WTC11 (cell line): ENCODE measurements around the gene PROCA1. TPM values are rescaled to one million over a fixed set of nuclear protein-coding genes. Genes with fewer than 3 reads are reported as not detected.

ENCODE experiments used
- ATAC-seq: fragments of 200-7000 bp; cut with Tn5 transposase; 2 replicates; pipeline ENCODE4 v1.10.0; 2021; ENCODE audit warnings: mild to moderate bottlenecking, moderate library complexity
- CTCF ChIA-PET: fragments of 300-600 bp; sonication (Branson Sonifier 250); formaldehyde crosslinking; loops from one replicate; lab custom pipeline; 2021; ENCODE audit warnings: antibody characterized with exemption; lab: Charles Lee
- POLR2A ChIA-PET: fragments of 350-600 bp; sonication (Branson Sonifier 250); formaldehyde crosslinking; loops from one replicate; lab custom pipeline; 2021; ENCODE audit warnings: antibody characterized with exemption; lab: Charles Lee
- DNase-seq: peaks from one replicate; pipeline ENCODE4 v3.0.0; 2021; ENCODE audit warnings: low spot score
- H3K27ac Mint-ChIP-seq: 2 replicates; pipeline ENCODE4 v1.8.0; 2021; ENCODE audit warnings: mixed read lengths
- H3K27me3 Mint-ChIP-seq: 2 replicates; pipeline ENCODE4 v1.8.0; 2021; ENCODE audit warnings: low read depth, mild to moderate bottlenecking, moderate library complexity, mixed read lengths
- H3K36me3 Mint-ChIP-seq: 2 replicates; pipeline ENCODE4 v1.8.0; 2021; ENCODE audit warnings: mixed read lengths
- H3K4me1 Mint-ChIP-seq: 2 replicates; pipeline ENCODE4 v1.8.0; 2022; ENCODE audit warnings: mixed read lengths
- H3K4me3 Mint-ChIP-seq: 2 replicates; pipeline ENCODE4 v1.8.0; 2021; ENCODE audit warnings: mild to moderate bottlenecking, moderate library complexity, mixed read lengths
- H3K9me3 Mint-ChIP-seq: 2 replicates; pipeline ENCODE4 v1.8.0; 2021; ENCODE audit warnings: mixed read lengths
- ARID4B ChIP-seq: sonication (generic); formaldehyde crosslinking; IDR thresholded peaks from 2 replicates; pipeline ENCODE4 v1.8.0; 2023; ENCODE audit warnings: missing genetic modification reagents, mild to moderate bottlenecking, borderline replicate concordance
- FOXP1 ChIP-seq: sonication (generic); formaldehyde crosslinking; IDR thresholded peaks from 2 replicates; pipeline ENCODE4 v1.8.0; 2022; ENCODE audit warnings: missing genetic modification reagents, mild to moderate bottlenecking, moderate library complexity, borderline replicate concordance
- HMGXB4 ChIP-seq: sonication (generic); formaldehyde crosslinking; IDR thresholded peaks from 2 replicates; pipeline ENCODE4 v1.8.1; 2023; ENCODE audit warnings: mild to moderate bottlenecking, moderate library complexity, missing genetic modification reagents
- MXD4 ChIP-seq: fragments of 250-450 bp; sonication (Bioruptor Pico); IDR thresholded peaks from 2 replicates; pipeline ENCODE4 v1.8.0; 2021; ENCODE audit warnings: mild to moderate bottlenecking, moderate library complexity, borderline replicate concordance
- PREB ChIP-seq: sonication (generic); formaldehyde crosslinking; IDR thresholded peaks from 2 replicates; pipeline ENCODE4 v1.8.1; 2022; ENCODE audit warnings: mild to moderate bottlenecking, missing genetic modification reagents, moderate library complexity, borderline replicate concordance
- STAT6 ChIP-seq: sonication (generic); formaldehyde crosslinking; conservative IDR thresholded peaks from 2 replicates; pipeline ENCODE4 v1.8.1; 2023; ENCODE audit warnings: mild to moderate bottlenecking, low read depth, missing genetic modification reagents, moderate library complexity
- TEAD4 ChIP-seq: sonication (generic); formaldehyde crosslinking; IDR thresholded peaks from 2 replicates; pipeline ENCODE4 v1.8.0; 2022; ENCODE audit warnings: mild to moderate bottlenecking, missing genetic modification reagents
- ZNF138 ChIP-seq: sonication (generic); formaldehyde crosslinking; conservative IDR thresholded peaks from 2 replicates; pipeline ENCODE4 v1.8.1; 2022; ENCODE audit warnings: mild to moderate bottlenecking, moderate library complexity, missing genetic modification reagents
- ZNF423 ChIP-seq: fragments of 250-450 bp; sonication (Bioruptor Pico); IDR thresholded peaks from 2 replicates; pipeline ENCODE4 v2.1.2; 2022; ENCODE audit warnings: mild to moderate bottlenecking, moderate library complexity
- ZNF671 ChIP-seq: fragments of 250-450 bp; sonication (Bioruptor Pico); IDR thresholded peaks from 2 replicates; pipeline ENCODE4 v1.8.0; 2021; ENCODE audit warnings: mild to moderate bottlenecking
- total RNA-seq: library from RNA; stranded (reverse); gene quantifications from 3 replicates; pipeline ENCODE4 v1.2.3, GENCODE V29; 2021

The PROCA1 gene
- total RNA-seq, 1 experiment from 2014 or later, result 28.4 TPM

GRCh38 chr17:28705074-28705659 is 6.5 kb downstream of the PROCA1 start:
- ChIA-PET CTCF (interaction anchor here (0.5 to 1.5 kb wide), 2 partner anchors 22 to 61 kb away, joined by 3 to 6 read pairs; partner anchors contain the start of gene BLTP2), POLR2A (interaction anchor here (0.8 to 1.3 kb wide), 5 partner anchors 14 to 128 kb away, joined by 3 to 5 read pairs (median 3); partner anchors contain the start of genes ALDOC, BLTP2, NEK8 and RPL23A)
- TF ChIP-seq ZNF138, result no peak
- peak; percentile 50; the same call in 1 of the 2 replicates for TF ChIP-seq ZNF423 (CRISPR knock-in tag)
- peaks cover 31% of the 10 kb centered on the region for H3K36me3 Mint-ChIP-seq
- no peak overlapping the region for H3K4me3 Mint-ChIP-seq
- no peak for ATAC-seq
- peaks cover 29% of the 10 kb centered on the region for H3K4me1 Mint-ChIP-seq
- no peaks in the 10 kb centered on the region for H3K9me3 Mint-ChIP-seq
- no peak for DNase-seq
- no peaks in the 10 kb centered on the region for H3K27me3 Mint-ChIP-seq
- H3K27ac Mint-ChIP-seq, result peak overlapping the region; percentile 79

GRCh38 chr17:28704219-28704858 is 7.3 kb downstream of the PROCA1 start:
- peak overlapping the region; percentile 32 for H3K27ac Mint-ChIP-seq
- ChIA-PET CTCF (interaction anchor here (0.6 to 1.5 kb wide), 4 partner anchors 15 to 60 kb away, joined by 3 to 6 read pairs (median 4); partner anchors contain the start of genes BLTP2 and RPL23A), POLR2A (interaction anchor here (0.8 to 1.3 kb wide), 6 partner anchors 15 to 127 kb away, joined by 3 to 5 read pairs (median 4); partner anchors contain the start of genes ALDOC, BLTP2, NEK8 and RPL23A)
- DNase-seq (no peak), ATAC-seq (no peak)
- TF ChIP-seq ZNF671 (CRISPR knock-in tag), result no peak
- no peak for TF ChIP-seq MXD4 (CRISPR knock-in tag)
- no peak for TF ChIP-seq STAT6
- peaks cover 39% of the 10 kb centered on the region for H3K36me3 Mint-ChIP-seq
- H3K4me1 Mint-ChIP-seq, result peaks cover 29% of the 10 kb centered on the region
- H3K27me3 Mint-ChIP-seq, result no peaks in the 10 kb centered on the region
- H3K9me3 Mint-ChIP-seq, result no peaks in the 10 kb centered on the region
- H3K4me3 Mint-ChIP-seq, result no peak overlapping the region

GRCh38 chr17:28703552-28704218 is 8.0 kb downstream of the PROCA1 start:
- no peak overlapping the region for H3K4me3 Mint-ChIP-seq
- CTCF ChIA-PET, result interaction anchor here (0.8 to 1.9 kb wide), 4 partner anchors 16 to 57 kb away, joined by 3 to 7 read pairs (median 4); partner anchors contain the start of genes RPL23A and TLCD1
- H3K9me3 Mint-ChIP-seq, result no peaks in the 10 kb centered on the region
- peaks cover 29% of the 10 kb centered on the region for H3K4me1 Mint-ChIP-seq
- H3K27me3 Mint-ChIP-seq, result no peaks in the 10 kb centered on the region
- POLR2A ChIA-PET, result interaction anchor here (1.1 kb wide), 1 partner anchor 41 kb away, joined by 5 read pairs; no protein-coding TSS in a partner anchor
- H3K27ac Mint-ChIP-seq, result peak overlapping the region; percentile 15
- DNase-seq, result no peak
- no peak for ATAC-seq
- H3K36me3 Mint-ChIP-seq, result peaks cover 44% of the 10 kb centered on the region
- TF ChIP-seq FOXP1, result no peak
- no peak for TF ChIP-seq PREB
- no peak for TF ChIP-seq TEAD4 (CRISPR knock-in tag)
- no peak for TF ChIP-seq ARID4B (CRISPR knock-in tag)
- no peak for TF ChIP-seq HMGXB4
